Measurements from ENCODE around the gene SZT2.
"Not testable (repeated sequence)": the region's sequence is repeated elsewhere in the genome, so short reads cannot be mapped to it uniquely, and the experiment has no call there.

SZT2 gene

DNA sequence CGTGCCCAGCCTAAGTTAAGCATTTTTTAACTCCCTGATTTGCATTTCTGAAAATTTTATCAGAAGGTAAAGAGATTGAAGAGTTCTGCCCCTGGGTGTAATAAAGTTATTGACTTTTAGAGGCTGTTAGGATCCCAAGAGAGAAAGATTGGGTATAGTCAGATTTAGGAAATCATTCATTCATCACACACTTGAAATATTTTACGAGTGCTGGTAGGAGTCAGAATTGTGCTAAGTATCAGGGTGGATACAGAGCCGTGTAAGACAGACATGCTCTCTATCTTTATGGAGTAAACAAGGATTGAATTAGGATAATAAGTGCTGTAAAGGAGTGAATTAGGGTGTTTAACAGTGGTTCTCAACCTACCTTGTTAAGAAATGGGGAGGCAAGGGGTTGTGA is 3.0 kb downstream of the SZT2 start:
- no peaks in the 10 kb centered on the region for H3K9me3 Mint-ChIP-seq
- no peak overlapping the region for H3K27ac Mint-ChIP-seq
- no peak overlapping the region for H3K4me3 Mint-ChIP-seq
- H3K27me3 Mint-ChIP-seq (ENCODE audit: low read depth), result no peaks in the 10 kb centered on the region
- H3K4me1 Mint-ChIP-seq (ENCODE audit: low read depth), result peaks cover 28% of the 10 kb centered on the region
- peaks cover 8% of the 10 kb centered on the region for H3K36me3 Mint-ChIP-seq (ENCODE audit: low read depth)

DNA sequence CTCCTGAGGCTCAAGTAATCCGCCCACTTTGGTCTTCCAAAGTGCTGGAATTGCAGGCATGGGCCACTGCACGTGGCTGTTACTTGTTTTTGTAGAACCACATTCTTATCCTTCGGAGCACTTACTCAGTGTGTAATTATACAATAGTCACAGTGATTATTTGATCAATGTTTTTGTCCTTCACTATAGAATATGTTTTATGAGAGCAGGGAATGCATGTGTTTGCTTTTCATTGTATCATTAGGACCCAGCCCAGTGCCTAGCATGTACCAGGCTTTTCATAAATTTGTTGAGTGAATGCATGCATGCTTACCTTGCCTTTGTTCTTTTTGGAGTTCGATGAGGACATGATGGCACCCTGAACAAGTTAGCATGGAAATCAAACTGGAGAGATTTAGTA is 5.8 kb downstream of the SZT2 start:
- Mint-ChIP-seq H3K36me3 (ENCODE audit: low read depth) (peaks cover 5% of the 10 kb centered on the region), H3K4me1 (ENCODE audit: low read depth) (peaks cover 11% of the 10 kb centered on the region), H3K9me3 (no peaks in the 10 kb centered on the region), H3K27ac (no peak overlapping the region), H3K4me3 (no peak overlapping the region), H3K27me3 (ENCODE audit: low read depth) (no peaks in the 10 kb centered on the region)

DNA sequence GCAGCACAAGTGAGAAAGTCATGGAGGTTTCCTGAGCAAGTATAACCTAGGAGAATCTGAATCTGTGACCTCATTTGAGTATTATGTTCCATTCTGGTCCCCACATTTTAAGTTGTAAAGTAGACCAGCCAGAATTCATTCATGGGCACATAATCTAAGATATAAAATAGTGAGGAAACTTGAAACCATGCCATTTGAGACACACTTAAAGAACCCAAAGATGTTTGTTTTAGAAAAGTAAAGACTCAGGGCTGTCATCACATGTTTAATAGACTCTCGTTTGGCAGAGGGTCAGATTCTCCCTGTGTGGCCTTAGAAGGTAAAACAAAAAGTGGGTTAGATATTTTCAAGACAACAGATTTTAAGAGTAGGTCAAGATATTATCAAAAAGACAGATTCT is 6.4 kb downstream of the SZT2 start:
- peaks cover 7% of the 10 kb centered on the region for H3K4me1 Mint-ChIP-seq (ENCODE audit: low read depth)
- no peaks in the 10 kb centered on the region for H3K9me3 Mint-ChIP-seq
- H3K4me3 Mint-ChIP-seq, result no peak overlapping the region
- no peak overlapping the region for H3K27ac Mint-ChIP-seq
- peaks cover 5% of the 10 kb centered on the region for H3K36me3 Mint-ChIP-seq (ENCODE audit: low read depth)
- H3K27me3 Mint-ChIP-seq (ENCODE audit: low read depth), result no peaks in the 10 kb centered on the region

DNA sequence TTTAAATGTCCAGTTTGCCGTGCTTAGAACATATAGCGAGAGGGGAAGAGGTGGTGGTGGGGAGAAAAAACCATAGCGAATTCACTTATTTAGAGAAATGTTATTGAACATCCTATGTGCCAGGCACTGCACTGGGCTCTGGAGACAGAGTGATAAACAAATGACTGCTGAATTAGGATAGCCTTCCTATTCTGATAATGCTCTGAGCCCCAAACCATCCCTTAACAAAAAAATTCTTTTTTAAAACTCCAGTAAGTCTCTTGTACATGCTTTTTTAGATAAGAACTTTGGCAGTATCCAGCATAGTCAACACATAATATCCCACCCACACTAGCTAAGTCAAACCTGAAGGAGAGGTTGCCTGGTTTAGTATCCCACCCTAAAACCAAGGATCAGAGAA is 8.5 kb downstream of the SZT2 start:
- H3K27ac Mint-ChIP-seq, result no peak overlapping the region

DNA sequence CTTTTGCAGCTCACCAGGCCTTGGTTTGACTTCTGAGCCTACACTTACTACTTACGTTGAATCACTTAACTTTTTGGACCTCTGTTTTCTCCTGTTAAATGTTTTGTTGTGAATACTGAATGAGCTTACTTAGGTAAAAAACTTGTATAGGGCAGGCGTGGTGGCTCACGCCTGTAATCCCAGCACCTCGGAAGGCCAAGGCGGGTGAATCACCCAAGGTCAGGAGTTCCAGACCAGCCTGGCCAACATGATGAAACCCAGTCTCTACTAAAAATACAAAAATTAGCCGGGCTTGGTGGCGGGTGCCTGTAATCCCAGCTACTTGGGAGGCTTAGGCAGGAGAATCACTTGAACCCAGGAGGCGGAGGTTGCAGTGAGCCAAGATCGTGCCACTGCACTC is 10.7 kb downstream of the SZT2 start:
- not testable (repeated sequence) for H3K27ac Mint-ChIP-seq; H3K27me3 Mint-ChIP-seq (ENCODE audit: low read depth); H3K9me3 Mint-ChIP-seq; H3K4me1 Mint-ChIP-seq (ENCODE audit: low read depth); H3K4me3 Mint-ChIP-seq
- peaks cover 19% of the 10 kb centered on the region for H3K36me3 Mint-ChIP-seq (ENCODE audit: low read depth)

More for the DNA sequence above, 8.5 kb downstream of the SZT2 start:
- H3K4me1 Mint-ChIP-seq (ENCODE audit: low read depth), result peaks cover 4% of the 10 kb centered on the region
- peaks cover 7% of the 10 kb centered on the region for H3K36me3 Mint-ChIP-seq (ENCODE audit: low read depth)
- H3K27me3 Mint-ChIP-seq (ENCODE audit: low read depth), result no peaks in the 10 kb centered on the region
- H3K4me3 Mint-ChIP-seq, result no peak overlapping the region
- no peaks in the 10 kb centered on the region for H3K9me3 Mint-ChIP-seq

DNA sequence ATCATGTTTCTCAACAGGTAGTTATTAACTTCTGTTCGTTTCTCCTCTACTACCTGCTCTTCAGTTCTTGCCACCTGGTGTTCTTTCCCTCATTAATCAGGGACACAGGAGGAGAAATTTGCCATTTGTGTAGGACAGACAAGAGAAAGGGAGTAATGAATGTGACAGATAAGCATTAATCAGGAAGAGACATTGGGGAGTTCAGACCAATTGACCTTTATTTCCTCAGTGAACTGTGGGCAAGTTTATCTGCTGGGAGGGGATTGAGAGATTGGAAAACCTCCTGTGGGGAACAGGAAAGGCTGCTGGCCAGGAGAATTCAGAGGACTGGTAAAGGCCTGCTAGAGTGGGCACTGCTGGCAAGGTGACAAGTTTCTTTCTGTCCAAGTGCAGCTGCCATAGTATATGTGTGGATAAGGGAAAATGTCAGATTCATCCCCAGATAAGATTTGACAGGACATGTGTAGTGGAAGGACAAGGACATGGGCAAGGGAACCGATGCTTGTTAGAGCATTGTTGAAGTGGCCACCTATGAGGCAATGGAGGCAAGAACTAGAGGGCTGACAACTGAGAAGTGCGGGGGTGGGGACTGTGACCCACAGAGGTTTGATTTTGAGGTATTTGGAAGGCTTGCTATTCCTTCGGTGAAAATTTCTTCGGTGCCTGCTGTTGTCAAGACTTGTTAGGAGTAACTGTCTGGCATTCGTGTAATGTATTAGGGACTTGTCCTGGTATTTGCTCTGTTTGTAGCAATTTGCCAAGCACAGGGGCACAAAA is 12.6 kb downstream of the SZT2 start:
- Mint-ChIP-seq H3K27ac (no peak overlapping the region), H3K4me3 (no peak overlapping the region), H3K36me3 (ENCODE audit: low read depth) (peaks cover 25% of the 10 kb centered on the region), H3K9me3 (no peaks in the 10 kb centered on the region), H3K4me1 (ENCODE audit: low read depth) (peaks cover 4% of the 10 kb centered on the region), H3K27me3 (ENCODE audit: low read depth) (no peaks in the 10 kb centered on the region)

DNA sequence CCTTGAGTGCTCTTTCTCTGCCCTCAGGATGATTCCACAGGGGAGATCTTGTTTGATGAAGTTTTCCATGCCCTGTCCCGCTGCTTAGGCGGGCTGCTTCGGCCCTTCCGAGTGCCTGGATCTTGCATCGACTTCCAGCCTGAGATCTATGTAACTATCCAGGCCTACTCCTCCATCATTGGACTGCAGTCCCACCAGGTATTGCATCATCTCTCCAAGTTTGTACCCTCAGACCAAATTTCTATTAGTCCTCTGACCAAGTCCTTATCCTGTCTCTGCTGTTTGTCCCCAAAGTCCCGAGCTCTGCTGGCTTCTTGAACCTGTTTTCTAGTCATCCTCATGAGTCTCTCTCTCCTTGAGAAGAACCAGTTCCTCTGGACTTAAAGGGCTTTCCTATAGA is 14.7 kb downstream of the SZT2 start:
- no peaks in the 10 kb centered on the region for H3K4me1 Mint-ChIP-seq (ENCODE audit: low read depth)
- H3K27ac Mint-ChIP-seq, result no peak overlapping the region
- H3K9me3 Mint-ChIP-seq, result no peaks in the 10 kb centered on the region
- H3K4me3 Mint-ChIP-seq, result no peak overlapping the region
- no peaks in the 10 kb centered on the region for H3K27me3 Mint-ChIP-seq (ENCODE audit: low read depth)
- peaks cover 34% of the 10 kb centered on the region for H3K36me3 Mint-ChIP-seq (ENCODE audit: low read depth)

DNA sequence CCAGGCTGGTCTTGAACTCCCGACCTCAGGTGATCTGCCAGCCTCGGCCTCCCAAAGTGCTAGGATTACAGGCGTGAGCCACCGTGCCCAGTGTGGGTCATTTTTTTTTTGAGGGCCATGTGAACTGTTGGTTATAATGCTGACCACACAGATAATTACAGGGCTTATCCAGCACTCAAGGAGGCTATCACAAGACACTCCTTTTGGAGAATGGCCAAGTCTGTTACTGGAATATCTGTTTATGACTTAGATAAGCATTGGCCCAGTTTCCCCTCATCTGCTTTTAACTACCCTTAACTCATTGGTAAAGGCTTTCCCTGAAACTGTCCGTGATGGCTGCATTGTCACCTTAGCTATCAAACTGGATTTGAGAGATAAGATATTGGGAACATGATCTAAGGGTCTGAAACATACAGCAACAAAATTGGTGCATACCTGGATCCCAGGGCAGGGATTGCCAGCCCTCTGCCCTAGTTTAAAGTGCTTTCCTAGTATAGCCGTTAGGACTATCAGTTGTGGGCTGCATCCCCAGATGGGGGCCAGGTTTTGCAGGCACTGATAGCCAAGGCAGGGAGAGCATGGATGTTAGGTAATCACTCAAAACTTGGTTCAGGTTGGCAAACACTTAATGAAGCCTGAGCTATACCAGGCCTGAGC is 15.6 kb downstream of the SZT2 start:
- peaks cover 37% of the 10 kb centered on the region for H3K36me3 Mint-ChIP-seq (ENCODE audit: low read depth)
- H3K4me1 Mint-ChIP-seq (ENCODE audit: low read depth), result no peaks in the 10 kb centered on the region
- no peak overlapping the region for H3K27ac Mint-ChIP-seq
- H3K4me3 Mint-ChIP-seq, result no peak overlapping the region
- H3K27me3 Mint-ChIP-seq (ENCODE audit: low read depth), result no peaks in the 10 kb centered on the region
- H3K9me3 Mint-ChIP-seq, result no peaks in the 10 kb centered on the region

DNA sequence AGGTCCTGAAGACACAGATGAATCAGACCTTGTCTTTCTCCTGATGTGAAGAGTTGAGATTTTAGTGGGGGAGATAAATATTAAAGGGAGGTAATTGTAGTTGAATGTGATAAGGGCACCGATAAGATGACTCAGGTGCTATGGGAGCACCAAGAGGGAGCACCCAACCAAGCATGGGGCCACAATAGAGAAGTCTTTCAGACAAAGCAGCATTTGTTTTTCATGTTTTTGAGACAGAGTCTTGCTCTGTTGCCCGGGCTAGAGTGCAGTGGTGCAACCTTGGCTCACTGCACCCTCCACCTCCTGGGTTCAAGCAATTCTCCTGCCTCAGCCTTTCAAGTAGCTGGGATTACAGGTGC is 16.2 kb downstream of the SZT2 start:
- Mint-ChIP-seq H3K9me3 (no peaks in the 10 kb centered on the region), H3K4me1 (ENCODE audit: low read depth) (no peaks in the 10 kb centered on the region), H3K36me3 (ENCODE audit: low read depth) (peaks cover 40% of the 10 kb centered on the region), H3K27ac (no peak overlapping the region), H3K4me3 (no peak overlapping the region), H3K27me3 (ENCODE audit: low read depth) (no peaks in the 10 kb centered on the region)

DNA sequence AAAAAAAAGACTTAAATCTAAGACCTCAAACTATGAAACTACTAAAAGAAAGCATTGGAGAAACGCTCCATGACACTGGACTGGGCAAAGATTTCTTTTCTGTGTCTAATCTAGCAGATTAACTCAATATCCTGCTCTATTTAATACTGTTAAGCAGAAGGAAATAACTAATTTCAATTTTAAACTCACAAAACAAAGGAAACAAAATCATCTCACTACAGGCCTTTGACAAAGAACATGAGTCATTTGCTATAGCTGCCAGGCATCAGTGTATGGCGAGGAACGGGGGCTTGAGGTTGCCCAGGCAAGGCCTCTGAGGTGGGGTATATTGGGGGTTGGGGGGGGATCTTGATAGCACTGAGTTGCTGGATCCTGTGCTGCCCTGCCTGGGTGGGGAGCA is 20.9 kb downstream of the SZT2 start:
- H3K4me3 Mint-ChIP-seq, result no peak overlapping the region
- H3K4me1 Mint-ChIP-seq (ENCODE audit: low read depth), result peaks cover 3% of the 10 kb centered on the region
- no peaks in the 10 kb centered on the region for H3K9me3 Mint-ChIP-seq
- no peaks in the 10 kb centered on the region for H3K27me3 Mint-ChIP-seq (ENCODE audit: low read depth)
- H3K27ac Mint-ChIP-seq, result no peak overlapping the region
- peaks cover 41% of the 10 kb centered on the region for H3K36me3 Mint-ChIP-seq (ENCODE audit: low read depth)

DNA sequence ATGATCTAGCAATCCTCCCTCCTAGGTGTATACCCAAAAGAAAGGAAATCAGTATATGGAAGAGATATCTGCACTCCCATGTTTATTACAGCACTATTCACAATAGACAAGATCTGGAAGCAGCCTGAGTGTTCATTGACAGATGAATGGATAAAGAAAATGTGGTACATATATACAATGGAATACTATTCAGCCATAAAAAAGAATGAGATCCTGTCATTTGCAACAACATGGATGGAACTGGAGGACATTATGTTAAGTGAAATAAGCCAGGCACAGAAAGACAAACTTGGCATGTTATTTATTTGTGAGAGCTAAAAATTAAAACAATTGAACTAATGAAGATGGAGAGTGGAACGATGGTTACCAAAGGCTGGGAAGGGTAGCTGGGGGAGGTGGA is 23.7 kb downstream of the SZT2 start:
- H3K9me3 Mint-ChIP-seq; H3K4me1 Mint-ChIP-seq (ENCODE audit: low read depth); H3K4me3 Mint-ChIP-seq; H3K27ac Mint-ChIP-seq; H3K27me3 Mint-ChIP-seq (ENCODE audit: low read depth): not testable (repeated sequence)
- H3K36me3 Mint-ChIP-seq (ENCODE audit: low read depth), result peaks cover 34% of the 10 kb centered on the region

DNA sequence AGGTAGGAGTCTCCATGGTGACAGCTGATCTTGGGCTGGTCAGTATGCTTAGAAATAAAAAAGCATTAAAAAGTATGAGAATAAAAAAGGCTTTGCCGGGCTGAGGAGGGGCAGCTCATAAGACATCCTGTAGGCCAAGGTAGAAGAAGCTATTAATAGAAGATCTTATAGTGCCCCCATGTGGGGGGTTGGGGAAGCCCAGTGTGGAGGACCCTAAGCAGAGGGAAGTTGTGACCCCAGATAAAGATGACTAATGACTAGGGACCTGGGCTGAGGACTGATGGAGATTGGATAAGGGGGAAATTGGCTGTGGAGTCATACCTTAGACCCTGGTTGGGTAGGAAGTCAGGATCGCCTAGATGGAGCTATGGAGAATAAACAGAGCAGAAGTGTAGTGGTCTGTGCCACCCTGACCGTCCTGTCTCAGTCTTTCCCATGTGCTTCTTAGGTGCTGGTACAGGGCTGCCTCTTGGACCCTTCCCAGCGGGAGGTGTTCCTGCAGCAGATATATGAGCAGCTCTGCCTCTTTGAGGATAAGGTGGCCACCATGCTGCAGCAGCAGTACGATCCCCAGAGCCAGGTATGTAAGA is 25.0 kb downstream of the SZT2 start:
- no peaks in the 10 kb centered on the region for H3K9me3 Mint-ChIP-seq
- no peak overlapping the region for H3K4me3 Mint-ChIP-seq
- no peaks in the 10 kb centered on the region for H3K27me3 Mint-ChIP-seq (ENCODE audit: low read depth)
- H3K27ac Mint-ChIP-seq, result peak overlapping the region; percentile 18
- H3K4me1 Mint-ChIP-seq (ENCODE audit: low read depth), result peaks cover 3% of the 10 kb centered on the region
- peaks cover 25% of the 10 kb centered on the region for H3K36me3 Mint-ChIP-seq (ENCODE audit: low read depth)

DNA sequence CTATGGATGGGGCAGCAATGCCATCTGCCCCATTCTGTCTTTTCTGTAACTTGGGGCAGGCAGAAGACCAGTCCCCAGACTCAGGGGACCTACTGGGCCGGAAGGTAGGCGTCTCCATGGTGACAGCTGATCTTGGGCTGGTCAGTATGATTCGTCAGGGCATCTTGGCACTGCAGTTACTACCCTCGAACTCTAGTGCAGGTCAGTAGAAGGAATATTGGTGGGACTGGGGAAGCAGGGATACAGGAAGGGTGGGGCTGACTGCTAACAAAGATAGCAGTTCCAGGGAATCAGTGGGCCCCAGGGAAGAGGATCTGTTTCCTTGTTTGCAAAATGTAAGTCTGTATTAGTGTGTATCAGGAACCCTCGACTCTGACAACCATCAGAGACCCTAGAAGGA is 26.2 kb downstream of the SZT2 start:
- no peaks in the 10 kb centered on the region for H3K9me3 Mint-ChIP-seq
- H3K27ac Mint-ChIP-seq, result no peak overlapping the region
- H3K27me3 Mint-ChIP-seq (ENCODE audit: low read depth), result no peaks in the 10 kb centered on the region
- H3K4me3 Mint-ChIP-seq, result no peak overlapping the region
- peaks cover 24% of the 10 kb centered on the region for H3K36me3 Mint-ChIP-seq (ENCODE audit: low read depth)
- H3K4me1 Mint-ChIP-seq (ENCODE audit: low read depth), result peaks cover 3% of the 10 kb centered on the region

DNA sequence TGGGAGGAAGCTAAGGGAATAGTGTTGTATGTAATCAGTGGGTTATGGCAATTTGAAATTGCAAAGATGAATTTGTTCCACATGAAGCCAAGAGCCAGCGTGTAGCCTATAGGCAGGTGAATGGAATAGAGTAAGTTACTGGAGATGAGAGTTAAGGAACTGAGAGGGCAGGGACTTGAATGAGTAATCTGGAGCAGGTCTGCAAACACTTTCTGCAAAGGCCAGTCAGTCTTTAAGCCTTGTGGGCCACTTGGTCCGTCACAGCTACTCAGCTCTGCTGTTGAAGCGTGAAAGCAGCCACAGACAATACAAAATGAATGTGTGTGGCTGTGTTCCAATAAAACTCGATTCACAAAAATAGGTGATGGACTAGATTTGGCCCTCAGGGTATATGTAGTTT is 29.2 kb downstream of the SZT2 start:
- Mint-ChIP-seq H3K27ac (no peak overlapping the region), H3K27me3 (ENCODE audit: low read depth) (no peaks in the 10 kb centered on the region), H3K4me3 (no peak overlapping the region), H3K9me3 (no peaks in the 10 kb centered on the region), H3K36me3 (ENCODE audit: low read depth) (peaks cover 30% of the 10 kb centered on the region), H3K4me1 (ENCODE audit: low read depth) (peaks cover 11% of the 10 kb centered on the region)
